Breast epithelium (tissue), 4 donors: ENCODE results near the gene ZNF609. TPM values are rescaled to one million over a fixed set of nuclear protein-coding genes. Genes with fewer than 3 reads are reported as not detected.

ENCODE experiments used
- DNase-seq, 2 donors: peaks; one replicate each; pipeline ENCODE4 v3.0.0-alpha.2; 2019; ENCODE audit warnings: low spot score in 2 of 2
- H3K27ac ChIP-seq, 2 donors: fragments of 200-600 bp; sonication (generic) in 1 of 2; one replicate each; pipeline ENCODE4 v1.5.1; 2016 to 2019; ENCODE audit warnings: mild to moderate bottlenecking in 1 of 2
- H3K27me3 ChIP-seq, 2 donors: fragments of 200-600 bp; sonication (generic) in 1 of 2; one replicate each; pipeline versions ENCODE4 v1.5.1 to v1.6.0; 2017 to 2019; ENCODE audit warnings: control low read depth in 1 of 2, mild to moderate bottlenecking in 1 of 2
- H3K36me3 ChIP-seq: fragments of 200-600 bp; one replicate; pipeline ENCODE4 v1.5.1; 2019
- H3K4me1 ChIP-seq, 2 donors: fragments of 200-600 bp; sonication (generic); one replicate each; pipeline ENCODE4 v1.5.1; 2016 to 2019; ENCODE audit warnings: control low read depth in 1 of 2
- H3K4me3 ChIP-seq, 3 donors: fragments of 200-600 bp; sonication (generic); 1 replicate in 2 of 3; 2 replicates in 1 of 3; pipeline ENCODE4 v1.5.1; 2016 to 2019; ENCODE audit warnings: mild to moderate bottlenecking in 3 of 3, moderate library complexity in 2 of 3
- H3K9me3 ChIP-seq, 2 donors: fragments of 200-600 bp; sonication (generic) in 1 of 2; one replicate each; pipeline ENCODE4 v1.5.1; 2016 to 2019; ENCODE audit warnings: control low read depth in 1 of 2
- POLR2A ChIP-seq: fragments of 450-650 bp; IDR thresholded peaks from one replicate; pipeline ENCODE4 v1.6.1; 2016; ENCODE audit warnings: antibody characterized with exemption, mild to moderate bottlenecking, moderate library complexity
- POLR2AphosphoS5 ChIP-seq, 3 donors: sonication (generic); formaldehyde crosslinking; IDR thresholded peaks; one replicate each; pipeline ENCODE4 v1.6.1; 2017; ENCODE audit warnings: antibody characterized with exemption in 3 of 3
- intact Hi-C: fragments of 100-400 bp; cut with DNase I; formaldehyde crosslinking; loops from one replicate; pipeline ENCODE4 v1.15.1; 2023; ENCODE audit warnings: low total_unique reads
- total RNA-seq, 3 donors: library from RNA; depleted of rRNA; stranded (reverse); fragments of >200 nt; gene quantifications; one replicate each; pipeline ENCODE4 v1.1.0, GENCODE V29; 2016
- TF ChIP-seq, protein P1 (sequence below), 3 donors: fragments of 450-650 bp; IDR thresholded peaks; one replicate each; pipeline ENCODE4 v1.5.1; 2016 to 2017; ENCODE audit warnings: antibody characterized with exemption in 3 of 3, mild to moderate bottlenecking in 3 of 3, moderate library complexity in 3 of 3

Gene ZNF609
- total RNA-seq, 3 donors from 2014 or later = 22.9 to 32.1 (median 29.2) TPM

DNA sequence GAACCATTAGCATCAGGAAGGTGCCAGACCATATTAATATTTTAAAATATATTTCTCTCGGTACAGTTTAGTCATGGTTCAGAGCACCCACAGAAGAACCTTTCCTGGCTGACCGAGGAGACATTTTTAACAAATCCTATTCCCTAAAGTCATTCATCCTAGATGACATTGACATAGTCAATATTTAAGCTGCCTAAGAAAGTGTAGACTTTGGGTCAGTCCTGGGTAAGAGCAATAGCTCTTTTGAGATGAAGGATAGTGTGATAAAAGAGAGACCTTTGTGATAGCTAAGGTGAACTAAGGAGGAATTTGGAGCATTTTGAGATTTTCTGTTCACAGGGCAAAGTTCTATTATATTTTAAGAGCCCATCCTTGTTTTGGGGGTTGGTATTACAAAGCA lies 47.5 kb downstream of the ZNF609 start:
- H3K4me3 ChIP-seq = no peak overlapping the region
- no peaks in the 10 kb centered on the region for H3K36me3 ChIP-seq
- no peaks in the 10 kb centered on the region for H3K27me3 ChIP-seq
- H3K9me3 ChIP-seq = no peaks in the 10 kb centered on the region
- intact Hi-C loops = no loop called here
- peak overlapping the region; percentile 46 to 65 for H3K27ac ChIP-seq
- DNase-seq = no peak
- H3K4me1 ChIP-seq = peaks cover 5 to 10% of the 10 kb centered on the region in 2 donors
- TF ChIP-seq POLR2AphosphoS5 (IDR thresholded peaks at IDR 0.05) (no peak), POLR2A (no peak)
- TF ChIP-seq, protein P1, sequence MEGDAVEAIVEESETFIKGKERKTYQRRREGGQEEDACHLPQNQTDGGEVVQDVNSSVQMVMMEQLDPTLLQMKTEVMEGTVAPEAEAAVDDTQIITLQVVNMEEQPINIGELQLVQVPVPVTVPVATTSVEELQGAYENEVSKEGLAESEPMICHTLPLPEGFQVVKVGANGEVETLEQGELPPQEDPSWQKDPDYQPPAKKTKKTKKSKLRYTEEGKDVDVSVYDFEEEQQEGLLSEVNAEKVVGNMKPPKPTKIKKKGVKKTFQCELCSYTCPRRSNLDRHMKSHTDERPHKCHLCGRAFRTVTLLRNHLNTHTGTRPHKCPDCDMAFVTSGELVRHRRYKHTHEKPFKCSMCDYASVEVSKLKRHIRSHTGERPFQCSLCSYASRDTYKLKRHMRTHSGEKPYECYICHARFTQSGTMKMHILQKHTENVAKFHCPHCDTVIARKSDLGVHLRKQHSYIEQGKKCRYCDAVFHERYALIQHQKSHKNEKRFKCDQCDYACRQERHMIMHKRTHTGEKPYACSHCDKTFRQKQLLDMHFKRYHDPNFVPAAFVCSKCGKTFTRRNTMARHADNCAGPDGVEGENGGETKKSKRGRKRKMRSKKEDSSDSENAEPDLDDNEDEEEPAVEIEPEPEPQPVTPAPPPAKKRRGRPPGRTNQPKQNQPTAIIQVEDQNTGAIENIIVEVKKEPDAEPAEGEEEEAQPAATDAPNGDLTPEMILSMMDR (IDR thresholded peaks at IDR 0.05) = no peak

- Histone ChIP-seq H3K27me3 (no peaks in the 10 kb centered on the region), H3K9me3 (no peaks in the 10 kb centered on the region), H3K27ac (no peak overlapping the region), H3K4me1 (peaks cover 0 to 8% of the 10 kb centered on the region in 2 donors), H3K36me3 (no peaks in the 10 kb centered on the region), H3K4me3 (no peak overlapping the region)
- DNase-seq = no peak
- intact Hi-C loops = no loop called here
- no peak for TF ChIP-seq POLR2AphosphoS5 (IDR thresholded peaks at IDR 0.05)
- TF ChIP-seq POLR2A = no peak
- TF ChIP-seq, protein P1 (IDR thresholded peaks at IDR 0.05) = no peak
Observed at GRCh38 chr15:64513823-64514222, 53.4 kb downstream of the ZNF609 start.

DNA sequence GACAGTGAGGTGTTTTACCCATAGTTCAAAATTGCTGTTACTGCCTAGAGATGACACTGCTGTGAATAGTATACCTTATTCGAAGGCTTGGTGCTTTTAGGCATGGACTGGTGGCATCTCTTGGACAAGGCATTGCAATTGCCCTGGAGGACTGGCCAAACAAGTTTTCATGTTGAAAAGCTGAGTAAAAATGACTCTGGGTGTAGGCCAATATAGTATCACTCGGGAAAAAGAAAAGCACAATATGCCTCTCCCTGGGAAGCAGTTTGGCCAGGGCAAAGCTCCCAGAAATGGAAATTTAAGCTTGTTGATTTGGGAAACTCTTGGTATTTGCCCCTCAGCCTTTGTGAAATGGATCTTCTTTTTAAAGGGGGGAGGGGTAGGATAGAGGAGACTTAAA lies 54.8 kb downstream of the ZNF609 start:
- H3K36me3 ChIP-seq = no peaks in the 10 kb centered on the region
- H3K9me3 ChIP-seq = no peaks in the 10 kb centered on the region
- peak overlapping the region in 1 of 2 donors; percentile 61 for H3K27ac ChIP-seq
- peaks cover 0 to 8% of the 10 kb centered on the region in 2 donors for H3K4me1 ChIP-seq
- H3K27me3 ChIP-seq = no peaks in the 10 kb centered on the region
- H3K4me3 ChIP-seq = no peak overlapping the region
- intact Hi-C loops = no loop called here
- no peak for DNase-seq
- TF ChIP-seq POLR2AphosphoS5 (IDR thresholded peaks at IDR 0.05) = no peak
- no peak for TF ChIP-seq POLR2A
- TF ChIP-seq, protein P1 (IDR thresholded peaks at IDR 0.05) = no peak

DNA sequence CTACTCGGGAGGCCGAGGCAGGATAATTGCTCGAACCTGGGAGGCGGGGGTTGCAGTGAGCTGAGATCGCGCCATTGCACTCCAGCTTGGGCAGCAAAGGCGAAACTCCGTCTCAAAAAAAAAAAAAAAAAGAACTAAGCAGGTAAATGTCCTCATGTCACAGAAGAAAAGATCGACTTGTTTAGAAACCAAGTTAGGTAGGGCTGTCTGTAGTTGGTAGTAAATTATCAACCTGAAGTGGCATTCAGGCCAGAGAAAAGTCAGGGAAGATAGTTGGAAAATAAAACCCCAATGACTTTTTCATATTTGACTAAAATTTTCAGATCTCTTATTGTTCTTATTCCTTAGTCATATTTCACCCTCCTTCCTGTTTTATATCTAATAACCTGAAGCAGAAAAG lies 55.4 kb downstream of the ZNF609 start:
- H3K4me3 ChIP-seq = no peak overlapping the region
- no peak for TF ChIP-seq POLR2A
- no peak for TF ChIP-seq POLR2AphosphoS5 (IDR thresholded peaks at IDR 0.05)
- TF ChIP-seq, protein P1 (IDR thresholded peaks at IDR 0.05) = no peak
- no peaks in the 10 kb centered on the region for H3K36me3 ChIP-seq
- no peaks in the 10 kb centered on the region for H3K27me3 ChIP-seq
- intact Hi-C loops = no loop called here
- peaks cover 0 to 8% of the 10 kb centered on the region in 2 donors for H3K4me1 ChIP-seq
- peak overlapping the region in 1 of 2 donors; percentile 61 for H3K27ac ChIP-seq
- DNase-seq = no peak
- H3K9me3 ChIP-seq = no peaks in the 10 kb centered on the region

DNA sequence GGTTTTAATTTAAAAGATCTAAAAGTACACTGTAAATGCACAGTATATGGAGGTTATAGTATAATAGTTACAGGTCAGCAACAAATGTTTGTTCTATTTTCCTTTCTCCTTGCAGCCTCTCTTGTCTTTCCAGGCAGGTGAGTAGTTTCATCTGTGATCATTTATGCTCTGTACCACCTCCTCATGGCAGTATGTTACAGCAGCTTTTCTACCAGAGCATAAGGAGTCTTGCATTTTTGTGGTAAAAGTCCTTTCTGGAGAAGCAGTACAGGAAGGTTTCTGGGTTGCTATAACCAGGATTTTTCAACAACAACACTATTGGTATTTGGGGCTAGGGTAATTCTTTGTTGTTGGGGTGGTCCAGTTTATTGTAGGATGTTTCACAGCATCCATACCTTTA lies 59.5 kb downstream of the ZNF609 start:
- TF ChIP-seq POLR2AphosphoS5 (IDR thresholded peaks at IDR 0.05) = no peak
- no peak for TF ChIP-seq POLR2A
- TF ChIP-seq, protein P1 (IDR thresholded peaks at IDR 0.05) = no peak
- Histone ChIP-seq H3K9me3 (no peaks in the 10 kb centered on the region), H3K27ac (no peak overlapping the region), H3K4me1 (peaks cover 0 to 15% of the 10 kb centered on the region in 2 donors), H3K27me3 (no peaks in the 10 kb centered on the region), H3K36me3 (no peaks in the 10 kb centered on the region), H3K4me3 (no peak overlapping the region)
- intact Hi-C loops = no loop called here
- no peak for DNase-seq
